ENCODE data around the gene IL13RA2. TPM values are rescaled to one million over a fixed set of nuclear protein-coding genes. Genes with fewer than 3 reads are reported as not detected.

The IL13RA2 gene
- total RNA-seq, 4 donors from 2014 or later, result not detected

GRCh38 chrX:115023811-115024210, 6.4 kb upstream of the IL13RA2 start:
- TF ChIP-seq CTCF (IDR thresholded peaks at IDR 0.05), result no peak
- no peak for TF ChIP-seq POLR2A (IDR thresholded peaks at IDR 0.05)
- no peaks in the 10 kb centered on the region for H3K36me3 ChIP-seq
- intact Hi-C loops (cut with DNase I; ENCODE audit: low total_unique reads), result no loop called here
- H3K27me3 ChIP-seq, result no peaks in the 10 kb centered on the region
- no peaks in the 10 kb centered on the region for H3K4me1 ChIP-seq
- H3K27ac ChIP-seq, result no peak overlapping the region
- no peaks in the 10 kb centered on the region for H3K9me3 ChIP-seq
- H3K4me3 ChIP-seq, result no peak overlapping the region
- DNase-seq, result no peak

- Histone ChIP-seq H3K27ac (no peak overlapping the region), H3K36me3 (no peaks in the 10 kb centered on the region), H3K4me3 (no peak overlapping the region), H3K4me1 (no peaks in the 10 kb centered on the region), H3K27me3 (no peaks in the 10 kb centered on the region), H3K9me3 (no peaks in the 10 kb centered on the region)
- TF ChIP-seq POLR2A (IDR thresholded peaks at IDR 0.05), result no peak
- no peak for TF ChIP-seq CTCF (IDR thresholded peaks at IDR 0.05)
- intact Hi-C loops (cut with DNase I; ENCODE audit: low total_unique reads), result no loop called here
- DNase-seq, result no peak
Measured at GRCh38 chrX:115023139-115023538, 5.7 kb upstream of the IL13RA2 start.

- Histone ChIP-seq H3K27me3 (no peaks in the 10 kb centered on the region), H3K27ac (no peak overlapping the region), H3K36me3 (no peaks in the 10 kb centered on the region), H3K9me3 (no peaks in the 10 kb centered on the region), H3K4me3 (no peak overlapping the region), H3K4me1 (no peaks in the 10 kb centered on the region)
- intact Hi-C loops (cut with DNase I; ENCODE audit: low total_unique reads), result no loop called here
- TF ChIP-seq POLR2A (IDR thresholded peaks at IDR 0.05) (no peak), CTCF (IDR thresholded peaks at IDR 0.05) (no peak)
- no peak for DNase-seq
Measured at GRCh38 chrX:115021121-115021520, 3.7 kb upstream of the IL13RA2 start.

GRCh38 chrX:115018944-115019343, 1.5 kb upstream of the IL13RA2 start:
- no peak for DNase-seq
- no peaks in the 10 kb centered on the region for H3K36me3 ChIP-seq
- intact Hi-C loops (cut with DNase I; ENCODE audit: low total_unique reads), result no loop called here
- no peaks in the 10 kb centered on the region for H3K9me3 ChIP-seq
- no peaks in the 10 kb centered on the region for H3K27me3 ChIP-seq
- H3K27ac ChIP-seq, result no peak overlapping the region
- no peaks in the 10 kb centered on the region for H3K4me1 ChIP-seq
- no peak overlapping the region for H3K4me3 ChIP-seq
- TF ChIP-seq POLR2A (IDR thresholded peaks at IDR 0.05) (no peak), CTCF (IDR thresholded peaks at IDR 0.05) (no peak)

GRCh38 chrX:115018040-115018647, 728 bp upstream of the IL13RA2 start:
- no peak for DNase-seq
- TF ChIP-seq CTCF (IDR thresholded peaks at IDR 0.05) (no peak), POLR2A (IDR thresholded peaks at IDR 0.05) (no peak)
- Histone ChIP-seq H3K4me1 (no peaks in the 10 kb centered on the region), H3K4me3 (no peak overlapping the region), H3K27me3 (no peaks in the 10 kb centered on the region), H3K36me3 (no peaks in the 10 kb centered on the region), H3K27ac (no peak overlapping the region), H3K9me3 (no peaks in the 10 kb centered on the region)
- intact Hi-C loops (cut with DNase I; ENCODE audit: low total_unique reads), result no loop called here
